Fibroblast of gingiva (primary cell): ENCODE data around the gene ESPL1.

Experiments used
- DNase-seq: peaks from one replicate; pipeline ENCODE4 v3.0.0-alpha.2; 2011; ENCODE audit warnings: low read depth

ESPL1 gene

DNA sequence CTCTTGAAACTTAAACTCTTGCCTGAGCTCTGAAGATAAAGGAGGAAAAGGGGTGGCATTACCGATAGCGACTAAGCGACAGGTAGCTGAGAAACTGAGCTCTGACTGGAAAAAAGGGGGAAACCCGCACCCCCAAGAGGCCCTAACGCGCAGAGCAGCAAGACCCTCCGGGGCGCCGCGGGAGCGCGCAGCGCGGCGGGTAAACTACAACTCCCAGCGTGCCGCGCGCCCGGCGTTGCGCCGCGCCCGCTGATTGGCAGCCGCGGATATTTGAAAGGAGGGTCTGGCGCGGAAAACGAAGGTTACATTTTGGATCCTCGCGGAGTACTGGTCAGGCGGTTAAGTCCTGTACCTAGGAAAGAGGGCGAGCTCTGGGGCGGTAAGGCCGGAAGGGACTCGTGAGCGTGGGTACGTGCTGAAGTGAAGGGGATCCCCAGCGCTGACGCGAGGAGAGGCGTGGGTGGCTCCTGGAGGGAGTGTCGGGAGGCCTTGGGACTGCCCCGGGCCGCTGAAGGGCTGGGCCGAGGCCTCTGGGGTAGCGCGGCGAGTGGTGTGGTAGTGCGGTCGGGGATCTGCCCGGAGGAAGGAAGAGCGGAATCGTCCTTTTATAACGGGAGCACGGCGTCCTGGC lies at the start of gene ESPL1:
TSS of gene ESPL1 (plus strand) at position 301 of the 631 bp plus-strand sequence. CDS start 468 bp downstream, outside the sequence.
- peak; percentile 63 for DNase-seq

DNA sequence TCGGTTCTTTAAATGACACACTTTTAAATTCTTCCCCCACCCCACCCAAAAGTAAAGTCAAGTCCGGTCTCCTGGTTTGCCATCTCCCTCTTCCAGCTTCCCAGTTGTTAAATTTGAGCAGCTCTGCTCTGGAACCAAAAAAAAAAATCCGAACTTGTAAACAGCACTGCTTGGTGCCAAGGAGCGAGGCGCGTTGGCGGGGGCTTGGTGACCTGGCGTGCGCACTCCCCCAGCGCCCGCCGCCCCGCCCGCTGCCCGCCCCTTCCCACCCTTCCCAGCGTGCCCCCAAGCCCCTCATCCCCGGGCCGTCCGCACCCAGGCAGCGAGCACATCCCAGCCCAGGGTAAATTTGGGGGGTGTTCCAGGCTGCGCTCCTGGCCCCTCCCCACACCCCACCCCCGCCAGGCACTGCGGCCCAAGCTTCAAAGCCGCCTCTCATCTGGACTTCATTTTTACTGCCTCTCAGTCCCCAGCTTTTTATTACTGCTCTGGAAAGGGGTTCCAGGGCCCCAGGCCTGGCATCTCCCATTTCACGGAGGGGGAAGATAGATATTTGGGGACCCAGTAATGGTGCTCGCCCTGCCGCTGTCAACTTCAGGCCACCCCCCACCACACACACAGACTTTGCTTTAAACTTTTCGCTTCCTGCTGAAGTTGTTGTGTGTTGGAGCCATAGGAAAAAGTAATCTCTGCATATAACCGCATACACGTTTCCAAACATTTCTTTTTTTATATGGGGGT lies 49.4 kb upstream of the ESPL1 start:
- peak; percentile 57 for DNase-seq

DNA sequence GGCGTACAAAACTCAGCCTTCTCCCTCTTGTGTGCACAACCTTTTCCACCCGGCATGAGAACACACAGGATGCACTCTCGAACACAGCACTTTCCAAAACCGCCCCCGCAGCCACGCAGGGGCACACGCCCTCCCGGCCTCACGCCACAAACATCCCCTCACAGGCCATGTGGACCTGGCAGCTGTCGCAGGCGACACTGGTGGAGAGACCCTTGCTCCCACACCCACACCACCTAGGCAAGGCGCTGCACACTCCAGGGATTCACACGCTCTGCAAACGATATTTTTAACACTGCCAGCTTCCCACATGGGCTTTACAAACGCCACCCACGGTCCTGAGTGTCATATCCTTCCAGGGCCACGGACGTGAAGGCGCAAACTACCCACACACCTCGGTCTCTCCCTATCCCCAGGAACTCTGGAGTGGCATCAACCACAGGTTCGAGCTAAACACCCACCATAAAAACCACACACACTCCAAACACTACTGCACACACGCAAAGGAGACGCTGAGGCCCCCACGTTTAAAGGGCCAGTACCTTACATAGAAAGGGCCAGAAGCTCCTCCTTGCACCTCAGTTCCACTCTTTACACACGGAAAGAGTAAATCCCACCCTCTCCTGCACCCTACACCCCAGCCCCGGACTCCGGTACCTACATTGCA lies 48.7 kb upstream of the ESPL1 start:
- DNase-seq: no peak

DNA sequence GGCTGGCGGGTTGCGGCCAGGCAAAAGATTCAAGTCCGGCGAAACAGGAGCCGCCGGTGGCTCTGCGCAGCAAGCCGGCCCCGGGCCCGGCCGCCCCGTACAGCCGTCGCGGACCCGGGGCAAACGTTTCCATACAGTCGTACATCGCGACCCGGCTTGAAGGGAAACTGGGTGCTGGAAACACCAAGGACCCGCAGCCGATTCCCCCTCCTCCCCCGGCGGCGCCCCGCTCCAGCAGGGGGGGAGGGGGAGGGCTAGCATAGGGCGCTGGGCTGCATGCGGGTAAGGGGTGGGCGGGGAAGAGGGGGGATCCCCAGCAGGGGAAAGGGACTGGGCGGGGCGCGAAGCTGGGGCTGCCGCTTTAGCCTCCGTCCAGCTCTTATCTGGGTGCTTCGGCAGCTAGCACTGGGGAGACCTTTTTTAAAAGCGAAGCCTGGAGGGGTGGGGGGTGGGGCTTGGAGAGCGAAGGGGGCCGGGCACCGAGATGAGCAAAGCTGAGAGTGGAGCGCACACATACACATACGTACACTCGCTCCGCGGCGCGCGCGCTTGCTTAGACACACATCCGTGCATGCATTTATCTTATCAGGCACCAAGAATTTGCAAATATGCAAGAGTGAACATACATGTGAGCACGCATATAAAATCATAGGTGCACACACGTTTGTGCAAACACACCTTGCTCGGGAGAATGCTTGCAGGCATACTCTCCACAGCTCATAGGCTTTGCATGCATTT lies 48.0 kb upstream of the ESPL1 start:
- peak; percentile 81 for DNase-seq

DNA sequence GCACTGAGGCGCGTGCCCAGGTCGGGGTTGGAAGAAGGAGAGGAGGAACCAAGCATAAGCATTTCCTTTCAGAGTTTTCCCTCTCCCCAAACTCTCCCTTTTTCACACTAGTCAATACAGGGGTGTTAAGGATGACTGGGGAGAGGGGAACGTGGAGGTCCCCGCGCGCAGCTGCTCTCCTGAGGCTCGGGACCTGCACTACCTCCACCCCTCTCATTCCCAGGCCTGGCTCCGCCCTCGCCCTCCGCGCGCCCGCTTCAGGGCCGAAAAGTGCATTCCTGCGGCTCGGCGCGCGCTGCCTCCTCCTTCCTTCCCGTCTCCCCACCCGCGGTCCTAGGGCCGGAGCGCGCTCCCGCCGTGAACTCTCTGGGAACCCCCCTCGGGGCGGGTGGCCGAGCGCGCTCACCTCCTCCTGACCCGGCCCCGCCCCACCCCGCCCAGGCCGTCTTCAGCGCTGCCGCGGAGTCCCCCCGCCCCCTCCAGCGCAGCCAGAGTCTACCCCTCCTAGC lies 47.4 kb upstream of the ESPL1 start:
- peak; percentile 93 for DNase-seq

DNA sequence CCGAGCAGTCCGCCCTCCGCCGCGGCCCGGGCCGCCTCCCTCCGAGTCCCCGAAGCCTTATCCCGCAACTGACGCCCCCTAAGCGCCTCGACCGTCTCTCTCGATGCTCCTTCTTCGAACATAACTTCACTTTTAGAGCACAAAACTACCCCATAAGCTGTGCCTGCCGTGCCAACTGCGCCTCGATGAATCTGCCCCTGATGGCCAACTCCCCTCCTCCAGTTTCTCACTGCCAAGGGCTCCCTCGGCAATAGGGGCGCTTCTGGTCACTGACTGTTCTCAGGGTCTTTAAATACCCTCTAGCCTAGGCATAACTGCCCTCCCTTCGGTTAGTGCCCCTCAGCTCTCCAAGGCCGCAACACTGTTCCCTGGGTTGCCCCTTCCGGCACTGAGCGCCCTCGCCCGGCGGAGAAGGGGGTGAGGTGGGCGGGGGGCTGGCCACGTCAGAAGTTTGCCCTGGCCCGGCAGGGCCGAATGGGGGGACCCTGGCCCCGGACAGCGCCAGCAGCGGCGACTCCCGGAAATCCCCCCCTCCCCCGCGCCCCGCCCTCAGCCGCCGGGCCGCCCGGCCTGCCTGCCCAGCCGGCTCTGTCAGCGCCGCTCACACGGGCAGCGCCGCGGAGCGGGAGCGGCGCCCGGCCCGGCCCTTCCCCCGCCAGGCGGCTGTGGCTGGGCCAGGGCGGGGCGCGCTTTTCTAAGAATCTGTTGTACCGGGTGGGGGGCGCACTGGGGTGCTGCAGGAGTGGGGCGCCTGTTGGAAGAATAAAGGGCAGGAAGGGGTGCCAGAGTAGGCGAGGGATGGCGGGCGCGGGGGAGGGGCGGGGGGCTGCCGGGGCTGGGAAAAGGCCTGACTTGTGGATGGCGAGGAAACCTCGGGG lies 46.7 kb upstream of the ESPL1 start:
- peak; percentile 46 for DNase-seq

DNA sequence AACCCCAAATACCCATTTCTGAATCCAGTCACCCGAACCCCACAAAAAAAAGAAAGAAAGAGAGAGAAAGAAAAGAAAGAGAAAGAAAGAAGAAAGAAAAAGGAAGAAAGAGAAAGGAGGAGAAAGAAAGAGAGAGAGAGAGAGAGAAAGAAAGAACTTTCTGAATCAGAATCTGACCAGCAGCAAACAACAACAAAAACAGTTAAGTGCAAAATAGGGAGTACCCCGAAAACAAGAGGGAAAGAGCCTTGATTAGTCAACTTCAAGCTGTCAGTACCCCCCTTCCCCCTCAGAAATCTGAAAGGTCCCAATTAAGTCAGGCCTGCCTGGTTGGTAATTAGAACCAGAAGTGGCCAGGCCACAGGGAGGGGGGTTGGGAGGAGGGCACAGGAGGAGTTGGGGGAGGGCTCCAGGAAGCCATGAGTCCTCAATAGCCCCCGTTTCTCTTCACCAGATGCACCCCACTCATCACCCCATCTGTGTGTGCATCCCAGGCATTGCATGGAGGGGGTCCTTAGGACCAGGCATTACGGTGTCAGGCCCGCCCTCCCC lies 45.9 kb upstream of the ESPL1 start:
- peak; percentile 57 for DNase-seq

DNA sequence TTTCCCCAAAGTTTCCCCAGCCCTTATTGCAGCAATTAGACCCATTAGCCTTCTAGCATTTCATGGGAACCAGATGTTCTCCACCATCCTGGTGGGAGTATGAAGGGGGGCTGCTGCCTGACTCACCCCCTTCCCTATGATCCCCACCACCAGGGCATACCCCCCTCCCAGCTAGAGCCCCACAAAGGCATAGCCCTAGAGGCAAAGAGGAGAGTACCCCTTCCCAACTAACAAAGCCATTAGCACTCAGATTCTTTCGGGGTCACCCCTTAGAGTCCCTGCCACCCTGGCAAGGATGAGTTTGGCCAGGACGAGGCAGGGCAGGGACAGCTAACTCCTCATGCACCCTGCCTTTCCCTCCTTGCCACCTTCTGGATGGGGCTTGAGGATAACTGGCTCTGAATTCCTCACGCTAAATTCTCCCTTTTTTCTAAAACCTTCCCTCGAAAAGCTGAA lies 45.3 kb upstream of the ESPL1 start:
- no peak for DNase-seq

DNA sequence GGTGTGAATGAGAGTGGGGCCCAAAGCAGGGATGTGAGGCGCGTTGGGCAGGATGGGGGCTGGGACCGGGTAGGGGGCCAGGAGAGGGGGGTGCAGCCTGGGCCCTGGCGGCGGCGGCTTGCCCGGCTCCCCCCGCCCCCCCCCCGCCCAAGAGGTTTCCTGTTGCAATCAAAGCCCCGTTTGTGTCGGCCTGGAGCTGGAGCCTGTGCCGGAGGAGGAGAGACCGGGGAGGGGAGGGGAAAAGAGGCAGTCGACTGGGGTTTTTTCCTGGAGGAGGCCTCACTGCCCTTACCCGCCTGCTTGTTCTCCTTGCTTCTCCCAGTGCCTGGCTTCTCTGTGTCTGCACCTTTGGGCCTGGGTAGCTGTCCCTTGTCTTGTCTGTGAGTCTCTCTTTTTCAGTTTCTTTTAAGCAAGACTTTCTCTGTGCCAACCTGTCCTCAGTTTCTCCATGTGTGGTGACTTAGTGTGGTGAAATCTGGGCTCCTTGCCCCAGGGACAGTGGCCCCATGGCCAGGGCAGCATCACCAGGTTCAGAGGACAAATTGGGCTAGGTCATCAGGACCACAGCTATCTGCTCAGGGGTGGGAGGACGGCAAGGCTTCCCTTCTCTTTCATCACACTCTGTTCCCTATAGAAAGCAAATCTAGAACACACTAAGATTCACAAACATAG lies 44.6 kb upstream of the ESPL1 start:
- DNase-seq: peak; percentile 55

DNA sequence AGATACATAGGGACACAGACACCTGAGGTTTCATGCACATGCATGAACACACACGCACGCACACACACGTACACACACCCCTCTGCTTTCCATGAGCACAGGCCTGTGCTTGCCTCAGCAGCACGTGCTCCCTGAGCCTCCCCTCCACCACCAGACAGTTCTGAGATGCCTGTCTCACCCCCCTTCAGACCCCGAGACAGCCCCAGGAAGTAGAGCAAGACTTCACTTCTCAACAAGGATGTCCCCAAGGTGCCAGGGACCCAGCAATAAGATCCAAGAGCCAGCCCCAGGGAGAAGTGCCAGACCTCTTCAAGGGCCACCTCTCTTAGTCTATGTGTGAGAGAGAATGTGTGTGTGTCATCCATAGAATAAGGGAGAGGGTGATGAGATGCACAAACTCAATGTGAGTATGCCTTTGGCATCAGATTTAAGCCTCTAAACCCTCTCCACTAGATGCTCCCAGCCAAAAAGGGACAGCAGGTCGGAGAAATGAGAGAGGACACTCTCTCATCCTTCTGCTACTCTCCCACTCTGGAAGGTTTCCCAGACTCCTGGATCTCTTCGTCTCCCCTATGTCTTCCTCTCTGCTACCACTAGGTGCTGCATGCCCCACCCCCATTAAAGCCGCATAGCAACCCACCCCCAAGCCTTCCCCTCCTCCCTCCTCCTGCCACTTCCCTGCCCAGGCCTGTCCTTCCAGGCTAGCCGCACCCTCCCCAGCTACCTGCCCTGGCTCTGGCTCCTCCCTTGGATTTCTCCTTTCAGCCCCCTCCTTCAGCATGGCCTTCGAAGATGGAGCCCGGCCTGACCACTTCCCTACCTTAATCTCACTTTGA lies 43.8 kb upstream of the ESPL1 start:
- DNase-seq: no peak

DNA sequence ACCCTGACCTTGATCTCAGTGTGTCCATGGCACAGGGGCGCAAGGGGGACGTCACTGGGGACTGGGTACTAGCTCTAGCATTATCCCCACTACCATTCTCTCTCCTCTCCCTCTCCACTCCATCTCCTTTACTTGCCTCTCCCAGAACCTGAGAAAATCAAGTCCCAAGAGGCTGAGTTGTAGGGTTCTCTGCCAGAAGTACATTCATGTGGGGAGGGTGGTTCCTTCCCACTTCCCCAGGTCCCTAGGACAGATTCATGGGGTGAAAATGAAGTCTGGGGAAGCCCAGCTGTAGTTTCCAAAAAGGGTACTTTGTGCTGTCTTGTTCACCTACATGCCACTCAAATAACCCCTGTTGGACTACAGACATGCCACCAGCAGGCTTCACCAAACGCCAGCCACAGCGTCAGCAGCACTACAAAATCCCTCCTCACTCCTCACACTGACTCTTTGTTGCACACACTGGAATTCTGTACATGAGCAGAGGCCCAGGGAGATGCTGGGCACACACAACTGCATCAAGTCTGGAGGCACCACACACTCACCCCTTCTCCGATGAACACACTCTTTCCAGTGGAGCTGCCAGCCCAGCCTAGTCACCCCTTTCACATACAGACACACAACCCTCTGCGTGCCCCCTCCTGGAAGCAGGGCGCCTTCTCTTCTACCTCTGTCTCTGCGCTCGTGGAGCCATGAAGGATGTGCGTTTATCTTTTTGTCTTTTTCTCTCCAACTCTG lies 43.0 kb upstream of the ESPL1 start:
- peak; percentile 66 for DNase-seq

DNA sequence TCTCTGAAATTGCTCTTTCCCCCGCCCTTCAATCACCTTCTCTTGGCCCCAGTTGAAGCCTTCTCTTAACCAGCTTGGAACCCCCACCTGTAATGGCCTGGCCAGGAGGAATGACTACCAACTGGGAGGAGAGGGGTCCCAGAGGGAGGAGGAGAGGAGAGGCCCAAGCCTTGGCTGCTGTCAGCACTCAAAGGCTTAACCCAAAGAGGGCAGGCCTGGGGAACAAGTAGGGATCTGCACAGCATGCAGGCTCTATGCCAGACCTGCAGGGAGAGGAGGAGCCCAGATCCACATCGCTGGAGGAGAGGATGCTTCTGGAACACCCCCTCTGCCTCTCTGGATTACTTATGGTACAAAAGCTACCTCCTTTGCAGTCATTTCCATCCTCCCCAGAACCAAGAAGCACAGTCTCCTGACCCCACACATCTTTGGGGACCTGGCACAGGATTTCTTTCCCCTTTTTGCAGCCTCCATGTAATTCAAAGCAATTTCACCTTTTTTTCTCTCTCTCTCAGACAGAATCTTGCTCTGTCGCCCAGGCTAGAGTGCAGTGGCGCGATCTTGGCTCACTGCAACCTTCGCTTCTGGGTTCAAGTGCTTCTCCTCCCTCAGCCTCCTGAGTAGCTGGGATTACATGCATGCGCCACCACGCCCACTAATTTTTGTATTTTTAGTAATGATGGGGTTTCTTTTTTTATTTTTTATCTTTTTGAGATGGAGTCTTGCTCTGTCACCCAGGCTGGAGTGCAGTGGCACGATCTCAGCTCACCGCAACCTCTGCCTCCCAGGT lies 42.3 kb upstream of the ESPL1 start:
- no peak for DNase-seq

DNA sequence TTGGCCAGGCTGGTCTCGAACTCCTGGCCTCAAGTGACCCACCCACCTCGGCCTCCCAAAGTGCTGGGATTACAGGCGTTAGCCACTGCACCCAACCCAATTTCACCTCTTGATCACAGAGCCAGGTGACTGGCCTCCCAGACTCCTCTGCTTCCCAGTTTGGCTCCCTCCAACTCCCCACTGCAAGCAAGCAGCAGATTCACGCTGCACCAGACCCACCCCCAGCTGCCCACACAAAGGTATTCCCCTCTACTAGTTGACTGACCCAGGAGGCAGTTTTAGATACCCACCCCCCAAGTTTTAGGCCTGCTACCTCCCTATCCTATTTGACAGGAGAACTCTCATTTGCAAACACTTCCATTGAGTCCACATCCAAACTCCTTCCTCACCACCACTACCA lies 41.3 kb upstream of the ESPL1 start:
- DNase-seq: no peak

DNA sequence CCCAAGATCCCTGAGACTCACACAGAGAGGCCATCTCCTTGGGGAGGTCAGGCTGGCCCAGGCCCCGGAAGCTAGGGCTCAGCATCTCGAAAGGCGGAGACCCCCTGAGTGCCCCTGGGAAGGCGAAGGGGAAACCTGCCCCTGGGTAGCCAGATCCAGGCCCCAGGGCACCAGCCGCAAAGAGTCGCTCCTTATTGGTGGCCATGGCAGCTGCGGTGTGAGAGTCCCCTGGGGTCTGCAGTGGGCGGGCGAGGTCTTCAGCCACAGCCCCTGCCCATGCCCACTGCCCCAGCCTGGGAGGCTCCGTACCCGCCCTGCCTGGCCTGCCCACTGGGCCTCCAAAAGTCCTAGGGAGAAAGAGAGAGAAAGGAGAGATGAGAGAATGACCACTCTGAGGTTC lies 40.8 kb upstream of the ESPL1 start:
- no peak for DNase-seq

DNA sequence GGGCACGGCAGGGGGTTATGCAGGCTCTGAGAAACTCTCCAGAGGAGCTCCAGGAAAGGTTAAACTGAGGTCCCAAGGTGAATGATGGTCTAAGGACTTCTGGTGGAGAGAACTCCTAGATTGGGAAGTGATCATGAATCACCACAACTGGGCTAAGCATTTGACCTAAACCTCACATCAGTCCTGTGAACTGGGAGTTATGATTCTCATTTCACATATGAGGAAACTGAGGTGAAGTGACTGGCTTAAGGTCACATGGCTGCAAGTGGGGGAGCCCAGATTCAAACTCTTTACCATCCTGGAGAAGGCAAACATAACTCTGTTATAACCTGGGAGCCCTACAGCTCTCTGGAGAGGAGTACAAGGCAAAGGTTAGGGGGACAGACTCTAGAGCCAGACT lies 40.3 kb upstream of the ESPL1 start:
- DNase-seq: no peak

DNA sequence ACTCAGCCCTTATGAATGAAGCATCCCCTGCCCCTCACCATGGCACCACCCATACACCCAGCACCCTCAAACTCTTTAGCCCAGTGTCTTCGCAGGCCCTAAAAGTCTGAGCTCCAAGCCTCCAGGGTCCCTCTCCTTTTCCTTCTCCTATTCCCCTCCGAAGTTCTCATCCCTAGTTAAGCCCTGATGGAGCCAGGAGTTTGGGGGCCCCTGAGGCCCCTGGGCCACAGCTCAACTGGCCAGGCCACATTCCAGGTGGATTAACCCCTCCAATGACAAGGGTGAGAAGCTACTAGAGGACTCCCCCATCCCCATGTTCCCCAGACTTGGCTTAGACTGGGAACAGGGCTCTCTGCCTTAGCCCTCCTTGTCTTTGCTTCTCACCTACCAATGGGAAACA lies 38.6 kb upstream of the ESPL1 start:
- DNase-seq: no peak

DNA sequence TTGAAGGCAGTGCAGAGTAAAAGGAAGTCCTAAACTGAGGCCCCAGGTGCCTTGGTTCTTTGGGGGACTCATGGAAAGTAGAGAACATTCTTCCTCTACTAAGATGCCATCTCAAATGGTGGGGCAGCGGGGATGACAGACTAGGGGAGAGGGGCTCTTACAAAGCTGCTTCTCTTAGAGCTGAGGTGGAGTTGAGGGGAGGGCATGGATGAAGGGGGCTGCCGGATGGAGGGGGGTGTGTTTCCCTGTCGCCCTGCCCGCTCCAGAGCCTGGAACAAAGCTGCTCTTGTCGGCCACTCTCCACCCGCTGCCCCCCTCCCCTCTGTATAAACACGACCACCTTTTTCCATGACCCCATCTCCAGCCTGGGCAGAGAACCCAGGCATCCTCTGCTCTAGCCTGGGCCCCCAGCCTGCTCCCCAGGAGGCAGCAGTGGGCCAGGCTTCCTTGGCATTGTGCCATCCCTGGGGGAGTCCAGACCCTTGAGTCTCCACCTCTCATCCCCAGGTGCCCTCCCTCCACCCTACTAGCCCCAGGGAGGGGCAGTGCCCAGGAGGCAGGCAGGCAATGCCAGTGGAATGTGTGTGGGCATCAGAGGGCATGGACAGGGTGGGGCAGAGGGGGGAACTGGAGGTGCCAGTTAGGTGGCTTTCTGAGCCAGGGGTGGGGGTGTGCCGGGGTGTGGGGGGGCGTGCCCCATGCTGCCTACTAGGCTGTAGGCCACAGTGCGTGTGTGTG lies 37.8 kb upstream of the ESPL1 start:
- DNase-seq: no peak

DNA sequence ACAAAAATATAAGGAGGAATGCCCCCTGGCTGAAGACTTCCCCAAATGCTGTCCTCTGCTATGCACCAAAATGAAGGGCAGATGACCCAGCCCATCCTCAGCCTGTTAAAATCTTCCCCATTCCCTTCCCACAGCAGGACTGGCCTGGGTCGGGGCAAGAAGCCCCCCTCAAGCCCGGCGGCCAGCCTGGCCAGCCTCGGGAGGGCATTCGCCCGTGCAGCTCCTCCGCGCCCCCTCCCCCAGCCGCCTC lies 36.5 kb upstream of the ESPL1 start:
- DNase-seq: no peak
